Activated T-cell treated with anti-CD3 and anti-CD28 coated beads for 4 hours (primary cell): ENCODE data around the gene RPL13.

Source experiments
- DNase-seq: peaks from one replicate; pipeline ENCODE4 v3.0.0-alpha.2; 2020

Gene RPL13

DNA sequence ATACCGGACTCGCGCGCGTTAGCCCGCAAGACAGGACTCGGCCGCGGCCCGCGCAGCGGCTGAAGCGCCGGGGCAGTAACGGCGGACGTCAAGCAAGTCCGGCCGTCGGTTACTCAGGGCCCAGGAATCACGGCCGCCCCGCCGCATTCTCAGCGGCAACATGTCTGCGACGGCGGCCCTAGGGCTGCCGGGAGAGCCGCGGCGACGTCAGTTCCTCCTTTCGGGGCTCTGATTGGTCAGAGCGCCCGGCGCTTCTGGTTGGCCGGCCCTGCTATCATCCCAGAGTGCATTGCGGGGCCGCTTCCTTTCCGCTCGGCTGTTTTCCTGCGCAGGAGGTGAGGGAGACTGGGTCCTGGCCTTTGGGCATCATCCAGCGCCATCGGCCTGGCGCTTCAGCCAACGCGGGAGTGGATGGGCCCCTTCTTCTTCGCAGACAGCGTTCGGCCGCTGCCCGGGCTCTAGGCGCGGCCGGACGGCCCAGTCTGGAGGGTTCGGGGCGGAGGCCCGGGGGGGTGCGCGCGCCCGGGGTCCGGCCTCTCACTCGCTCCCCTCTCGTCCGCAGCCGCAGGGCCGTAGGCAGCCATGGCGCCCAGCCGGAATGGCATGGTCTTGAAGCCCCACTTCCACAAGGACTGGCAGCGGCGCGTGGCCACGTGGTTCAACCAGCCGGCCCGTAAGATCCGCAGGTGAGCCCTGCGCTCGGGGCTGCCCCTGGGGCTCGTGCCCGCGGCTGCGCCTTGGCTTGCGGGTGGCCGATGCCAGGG is at the start of gene RPL13:
RPL13 (plus strand) TSS at position 305 of the 764 bp plus-strand sequence; CDS start at position 583, 278 bp downstream.
- peak; percentile 88 for DNase-seq

DNA sequence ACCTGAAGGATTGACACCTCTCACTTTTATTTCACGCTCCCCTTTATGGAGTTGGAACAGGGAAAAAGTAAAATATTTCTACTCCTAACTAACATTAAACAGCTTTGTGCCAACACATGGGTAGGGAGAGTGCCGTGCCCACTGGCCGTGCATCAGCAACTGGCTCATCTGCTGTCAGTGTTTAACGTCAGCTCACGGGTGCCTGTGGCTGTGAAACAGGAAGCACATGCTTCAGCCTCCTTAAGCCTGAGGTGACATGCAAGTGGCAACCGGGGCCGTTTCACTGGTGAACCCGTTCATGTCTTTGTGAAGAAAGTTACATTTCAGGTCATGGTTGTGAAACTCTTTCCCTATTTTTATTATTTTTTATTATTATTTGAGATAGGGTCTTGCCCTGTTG is 49.1 kb upstream of the RPL13 start:
- DNase-seq: no peak

DNA sequence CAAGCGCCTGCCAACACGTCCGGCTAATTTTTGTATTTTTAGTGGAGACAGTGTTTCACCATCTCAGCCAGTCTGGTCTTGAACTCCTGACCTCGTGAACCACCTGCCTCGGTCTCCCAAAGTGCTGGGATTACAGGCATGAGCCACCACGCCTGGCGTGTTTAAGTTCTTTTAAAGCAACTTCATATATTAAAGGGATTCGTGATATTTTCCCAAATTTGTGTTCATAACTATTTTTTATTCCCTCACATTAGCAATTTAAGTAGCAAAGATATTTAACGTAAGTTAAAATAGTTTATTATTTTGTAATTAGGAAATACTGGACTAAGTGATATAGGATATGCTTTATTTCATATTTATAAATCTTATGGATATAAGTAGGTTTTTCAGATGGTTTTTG is 48.0 kb upstream of the RPL13 start:
- DNase-seq: no peak

DNA sequence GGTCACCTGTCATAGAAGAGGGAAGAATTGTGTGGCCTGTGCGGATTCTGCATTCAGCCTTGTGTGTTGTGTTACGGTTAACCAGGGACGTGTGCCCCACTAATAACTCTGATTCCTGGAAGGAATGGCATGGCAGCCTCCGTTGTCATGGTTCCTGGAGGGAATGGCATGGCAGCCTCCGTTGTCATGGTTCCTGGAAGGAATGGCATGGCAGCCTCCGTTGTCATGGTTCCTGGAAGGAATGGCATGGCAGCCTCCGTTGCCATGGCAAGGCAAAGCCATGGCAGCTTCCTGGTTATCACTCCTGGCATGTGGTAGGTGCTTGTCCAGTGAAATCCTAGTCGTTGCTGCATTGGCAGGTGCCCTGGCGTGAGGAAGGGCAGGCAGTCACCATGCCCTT is 43.4 kb upstream of the RPL13 start:
- no peak for DNase-seq

DNA sequence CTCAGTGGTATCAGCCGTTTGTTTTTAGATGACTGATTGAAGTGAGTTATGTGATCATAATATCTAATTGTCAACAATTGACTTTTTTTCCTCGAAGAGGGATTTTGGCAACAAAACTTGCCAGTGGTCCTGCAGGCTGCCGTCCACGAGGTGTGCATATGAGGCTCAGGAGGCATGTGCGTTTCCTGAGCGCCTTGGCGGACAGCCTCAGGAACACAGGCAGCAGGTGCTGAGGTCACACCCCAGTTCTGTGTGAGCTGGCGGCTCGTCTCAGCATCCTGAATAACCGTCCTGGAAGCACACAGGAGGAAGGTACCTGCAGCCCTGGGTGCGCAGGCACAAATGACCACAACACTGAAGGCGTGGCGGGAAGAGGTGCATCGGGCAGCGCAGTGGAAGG is 40.6 kb upstream of the RPL13 start:
- DNase-seq: no peak

DNA sequence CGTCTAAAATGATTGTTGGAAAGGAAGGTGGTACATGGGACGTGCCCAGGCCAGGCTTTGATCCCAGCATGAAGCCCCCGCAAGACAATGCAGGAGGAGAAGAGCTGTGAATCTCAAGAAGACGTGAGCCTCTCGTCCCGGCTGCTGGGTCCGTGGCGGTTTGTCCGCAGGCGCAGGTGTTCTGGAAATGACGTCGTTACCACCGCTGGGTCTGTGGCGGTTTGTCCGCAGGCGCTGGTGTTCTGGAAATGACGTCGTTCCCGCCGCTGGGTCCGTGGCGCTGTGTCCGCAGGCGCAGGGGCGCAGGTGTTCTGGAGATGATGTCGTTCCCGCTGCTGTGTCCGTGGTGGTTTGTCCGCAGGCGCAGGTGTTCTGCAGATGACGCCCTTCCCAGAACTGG is 38.2 kb upstream of the RPL13 start:
- no peak for DNase-seq

DNA sequence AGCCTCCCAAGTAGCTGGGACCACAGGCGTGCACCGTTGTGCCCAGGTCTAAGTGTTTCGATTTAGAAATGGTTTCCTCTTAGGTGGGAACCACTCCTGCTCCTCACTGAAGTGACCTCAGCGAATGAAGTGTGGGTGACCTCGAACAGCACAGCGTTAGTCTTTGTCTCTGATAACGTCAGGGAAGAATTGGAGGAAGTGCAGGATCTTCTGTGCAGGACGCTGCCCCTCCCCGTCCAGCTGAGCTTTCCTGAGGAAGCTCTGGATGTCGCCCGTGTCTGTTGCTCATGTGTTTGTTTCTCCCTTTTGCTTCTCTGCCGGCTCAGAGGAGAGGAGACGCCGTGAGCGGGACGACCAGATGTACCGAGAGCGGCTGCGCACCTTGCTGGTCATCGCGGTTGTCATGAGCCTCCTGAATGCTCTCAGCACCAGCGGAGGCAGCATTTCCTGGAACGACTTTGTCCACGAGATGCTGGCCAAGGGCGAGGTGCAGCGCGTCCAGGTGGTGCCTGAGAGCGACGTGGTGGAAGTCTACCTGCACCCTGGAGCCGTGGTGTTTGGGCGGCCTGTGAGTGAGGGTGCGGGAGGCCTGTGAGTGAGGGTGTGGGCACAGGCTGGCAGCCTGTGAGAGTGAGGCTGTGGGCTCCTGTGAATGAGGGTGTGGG is 36.7 kb upstream of the RPL13 start:
- DNase-seq: no peak

DNA sequence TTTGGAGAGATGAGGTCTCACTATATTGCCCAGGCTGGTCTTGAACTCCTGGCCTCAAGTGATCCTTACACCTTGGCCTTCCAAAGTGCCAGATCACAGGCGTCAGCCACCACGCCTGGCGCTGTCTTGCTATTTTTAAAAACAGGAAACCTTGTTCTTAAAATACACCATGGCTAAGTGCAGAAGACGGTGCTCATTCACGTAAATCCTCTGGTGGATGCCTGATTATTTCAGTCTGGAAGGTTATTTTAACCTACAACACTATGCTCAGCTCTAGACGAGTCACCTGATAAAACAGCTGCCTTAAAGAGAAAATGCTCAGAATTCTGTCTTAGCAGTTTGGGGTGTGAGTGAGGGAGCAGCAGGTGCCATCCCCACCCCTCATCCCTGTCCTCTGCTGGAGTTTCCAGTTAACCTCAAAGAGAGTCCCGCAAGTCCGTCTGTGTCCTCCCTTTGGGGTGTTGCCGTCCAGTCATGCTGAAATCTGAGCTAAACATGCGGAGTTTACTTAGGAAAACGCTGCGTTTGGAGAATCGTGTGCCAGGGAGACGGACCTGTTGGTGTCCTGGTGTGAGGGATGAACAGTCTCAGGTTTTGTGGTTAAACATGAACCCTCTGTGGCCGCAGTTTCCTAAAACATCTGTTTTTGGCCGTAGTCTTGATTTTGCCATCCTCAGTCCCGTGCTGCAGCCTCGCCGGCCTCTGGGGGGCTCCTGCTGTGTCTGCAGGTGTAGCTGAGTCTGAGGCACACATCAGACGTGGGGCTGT is 35.2 kb upstream of the RPL13 start:
- no peak for DNase-seq

DNA sequence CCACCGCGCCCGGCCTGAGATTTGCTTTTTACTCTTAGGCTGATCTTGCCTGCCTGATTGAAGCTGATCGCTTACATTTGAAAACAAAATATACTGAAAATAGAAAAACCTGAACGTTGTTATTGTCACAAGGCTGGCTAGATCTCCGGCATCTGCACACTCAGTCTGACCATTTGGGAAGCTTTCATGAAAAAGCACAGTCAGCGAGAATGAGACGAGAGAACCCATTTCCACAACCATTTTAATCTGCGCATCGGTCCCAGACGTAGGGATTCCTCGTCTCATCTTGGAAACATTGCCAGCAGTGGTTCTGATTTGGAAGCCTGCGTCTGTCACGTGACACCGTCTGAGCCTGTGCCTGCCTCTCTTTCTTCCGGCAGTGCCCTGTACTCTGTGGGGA is 31.4 kb upstream of the RPL13 start:
- no peak for DNase-seq

DNA sequence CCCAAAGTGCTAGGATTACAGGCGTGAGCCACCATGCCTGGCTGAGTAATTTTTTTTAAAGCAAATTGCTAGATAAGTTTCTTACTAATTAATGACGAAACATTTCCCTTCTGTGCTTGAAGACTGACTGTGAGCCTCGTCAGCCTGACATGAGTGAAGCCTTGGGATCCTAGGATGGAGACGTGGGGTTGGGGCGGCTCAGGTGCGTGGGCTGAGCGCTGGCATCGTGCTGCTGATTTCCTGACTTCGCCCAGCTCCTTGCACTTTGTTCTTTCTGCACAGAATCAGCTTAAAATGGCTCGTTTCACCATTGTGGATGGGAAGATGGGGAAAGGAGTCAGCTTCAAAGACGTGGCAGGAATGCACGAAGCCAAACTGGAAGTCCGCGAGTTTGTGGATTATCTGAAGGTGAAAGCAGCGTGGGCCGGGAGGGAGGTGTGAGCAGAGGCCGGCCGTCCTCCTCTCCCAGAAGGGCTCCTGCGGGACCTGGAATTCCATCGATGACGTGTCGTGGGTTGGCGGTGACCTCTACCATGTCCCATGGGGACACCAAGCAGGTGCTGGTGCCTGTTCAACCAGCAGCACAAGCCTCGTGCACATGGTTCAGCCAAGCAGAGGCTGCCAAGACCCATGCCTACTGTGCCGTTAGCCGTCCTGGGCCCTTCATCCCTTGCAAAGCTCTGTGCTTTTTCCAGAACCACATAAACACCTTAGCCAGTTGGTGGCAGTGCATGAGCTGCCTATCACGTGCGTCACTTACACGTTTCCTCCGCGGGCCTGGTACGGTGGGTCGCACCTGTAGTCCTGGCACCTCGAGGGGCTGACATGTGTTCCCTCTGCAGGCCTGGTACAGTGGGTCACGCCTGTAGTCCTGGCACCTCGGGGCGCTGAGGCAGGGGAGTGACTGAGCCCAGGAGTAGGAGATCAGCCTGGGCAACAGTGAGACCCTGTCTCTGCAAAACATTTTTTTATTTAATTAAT is 29.8 kb upstream of the RPL13 start:
- DNase-seq: no peak

DNA sequence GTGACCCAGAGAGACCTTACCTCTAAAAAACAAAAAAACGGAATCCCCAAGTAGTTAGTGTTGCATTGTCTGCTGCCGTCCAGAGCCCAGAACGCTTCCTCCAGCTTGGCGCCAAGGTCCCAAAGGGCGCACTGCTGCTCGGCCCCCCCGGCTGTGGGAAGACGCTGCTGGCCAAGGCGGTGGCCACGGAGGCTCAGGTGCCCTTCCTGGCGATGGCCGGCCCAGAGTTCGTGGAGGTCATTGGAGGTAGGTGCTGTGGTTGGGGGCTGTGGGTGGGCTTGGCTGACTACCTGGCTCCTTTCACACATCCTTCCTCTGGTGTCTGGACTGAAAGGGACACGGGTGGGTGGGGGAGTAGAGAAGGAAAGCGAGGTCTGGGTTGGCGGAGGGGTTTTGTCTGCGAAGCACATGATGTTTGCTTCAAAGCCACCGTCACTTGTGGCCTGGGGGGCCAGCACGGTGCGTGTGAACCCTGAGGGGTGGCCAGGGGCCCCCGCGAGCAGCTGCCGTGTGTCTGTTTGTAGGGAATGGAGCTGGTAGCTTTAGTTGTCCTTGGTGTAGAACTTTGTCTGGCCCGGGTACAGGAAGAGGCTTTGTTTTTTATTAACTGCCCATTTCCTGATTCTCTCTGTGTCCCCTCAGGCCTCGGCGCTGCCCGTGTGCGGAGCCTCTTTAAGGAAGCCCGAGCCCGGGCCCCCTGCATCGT is 28.5 kb upstream of the RPL13 start:
- no peak for DNase-seq

DNA sequence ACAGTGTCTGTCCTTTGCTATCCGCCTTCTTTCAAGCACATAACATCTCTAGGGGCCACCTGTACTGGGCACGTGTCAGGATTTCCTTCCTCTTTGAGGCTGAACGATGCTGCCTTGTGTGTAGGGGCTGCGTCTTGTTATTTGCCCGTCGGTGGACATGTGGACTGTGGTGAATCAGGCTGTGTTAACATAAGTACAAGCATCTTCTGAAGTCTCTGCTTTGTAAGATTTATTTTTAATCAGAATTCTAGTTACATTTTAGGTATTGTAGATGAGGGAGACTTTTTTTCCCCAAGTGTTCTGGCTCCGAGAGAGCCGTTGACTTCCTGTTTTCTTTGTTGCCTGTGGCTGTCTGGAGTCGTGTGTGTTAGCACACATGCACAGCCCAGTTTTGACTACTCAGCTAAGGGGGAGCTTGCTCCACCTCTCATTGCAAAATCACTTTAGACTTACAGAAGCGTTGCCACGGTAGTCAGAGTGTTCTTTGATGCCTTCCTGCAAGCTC is 26.2 kb upstream of the RPL13 start:
- no peak for DNase-seq

DNA sequence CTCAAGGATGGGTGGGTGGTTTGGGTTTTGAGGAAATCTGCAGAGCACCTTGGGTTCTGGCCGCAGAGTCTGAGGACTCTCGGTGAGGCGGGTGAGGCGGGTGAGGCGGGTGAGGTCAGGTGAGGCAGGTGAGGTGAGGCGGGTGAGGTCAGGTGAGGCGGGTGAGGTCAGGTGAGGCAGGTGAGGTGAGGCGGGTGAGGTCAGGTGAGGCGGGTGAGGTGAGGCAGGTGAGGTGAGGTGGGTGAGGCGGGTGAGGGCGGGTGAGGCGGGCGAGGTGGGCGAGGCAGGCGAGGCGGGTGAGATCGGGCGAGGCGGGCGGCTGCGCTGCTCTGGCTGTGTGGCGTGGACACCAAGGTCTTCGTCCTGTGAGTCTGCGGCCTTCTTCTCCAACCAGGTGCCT is 24.1 kb upstream of the RPL13 start:
- DNase-seq: no peak

DNA sequence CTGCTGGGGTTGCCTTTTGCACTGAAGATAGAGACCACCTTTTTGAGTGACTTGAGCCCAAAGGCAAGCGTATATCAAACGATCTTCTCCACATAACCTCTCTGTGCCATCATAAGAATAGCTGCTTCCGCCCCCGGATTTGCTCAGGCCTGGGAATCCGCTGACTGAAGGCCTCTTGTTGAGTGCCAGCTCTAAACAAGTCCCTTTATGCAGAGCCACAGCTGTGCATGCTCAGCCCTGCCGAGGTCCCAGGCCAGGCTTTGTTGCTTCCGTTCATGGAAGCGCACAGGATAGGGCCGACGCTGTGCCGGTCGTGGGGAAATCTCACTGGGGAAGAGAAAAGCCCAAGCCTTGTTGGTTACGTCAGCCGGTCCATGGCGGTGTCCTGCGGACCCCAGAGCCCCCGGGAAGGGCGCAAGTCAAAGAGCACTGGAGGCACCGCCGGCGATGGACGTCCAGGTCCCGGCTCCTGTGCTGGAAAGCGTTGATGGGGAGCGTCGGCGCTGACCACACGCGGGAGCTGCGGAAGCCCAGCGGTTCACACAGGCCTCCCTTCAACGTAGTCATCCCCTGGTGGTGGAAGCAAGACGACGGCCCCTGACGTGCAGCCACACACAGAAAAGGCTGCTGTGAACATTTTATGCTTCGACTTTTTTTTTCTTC is 23.5 kb upstream of the RPL13 start:
- no peak for DNase-seq

DNA sequence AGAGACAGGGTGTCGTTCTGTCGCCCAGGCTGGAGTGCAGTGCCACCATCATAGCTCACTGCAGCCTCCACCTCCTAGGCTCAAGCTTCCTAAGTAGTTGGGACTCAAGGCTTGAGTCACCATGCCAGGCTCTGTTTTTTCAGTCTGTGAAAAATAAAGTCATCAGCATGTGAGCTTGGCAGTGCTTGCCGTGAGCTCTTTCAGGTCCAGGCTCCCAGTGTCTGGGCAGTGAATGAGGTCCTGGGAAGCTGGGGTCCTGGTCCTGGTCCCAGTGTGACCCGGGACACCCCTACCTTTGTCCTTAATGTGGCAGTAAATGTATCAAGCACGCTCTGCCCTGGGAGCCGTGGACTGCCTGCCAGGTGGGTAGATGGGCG is 22.9 kb upstream of the RPL13 start:
- DNase-seq: no peak

DNA sequence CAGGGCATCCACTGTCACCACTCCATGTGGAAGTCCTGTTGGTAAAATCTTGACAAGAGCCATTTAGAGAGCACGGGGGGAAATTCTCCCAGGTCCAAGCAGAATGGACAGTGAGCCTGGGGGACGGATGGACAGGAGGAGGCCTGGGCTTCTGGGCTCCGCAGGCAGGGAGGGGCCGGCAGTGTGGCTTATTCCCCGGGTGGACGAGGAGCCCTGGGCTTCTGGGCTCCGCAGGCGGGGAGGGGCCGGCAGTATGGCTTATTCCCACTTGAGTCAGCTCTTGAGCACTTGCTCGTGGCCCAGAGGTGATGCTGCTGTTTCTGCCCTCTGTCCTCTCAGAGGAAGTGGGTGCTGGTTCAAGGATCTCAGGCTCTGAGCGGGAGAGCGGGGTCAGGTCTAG is 22.2 kb upstream of the RPL13 start:
- no peak for DNase-seq

DNA sequence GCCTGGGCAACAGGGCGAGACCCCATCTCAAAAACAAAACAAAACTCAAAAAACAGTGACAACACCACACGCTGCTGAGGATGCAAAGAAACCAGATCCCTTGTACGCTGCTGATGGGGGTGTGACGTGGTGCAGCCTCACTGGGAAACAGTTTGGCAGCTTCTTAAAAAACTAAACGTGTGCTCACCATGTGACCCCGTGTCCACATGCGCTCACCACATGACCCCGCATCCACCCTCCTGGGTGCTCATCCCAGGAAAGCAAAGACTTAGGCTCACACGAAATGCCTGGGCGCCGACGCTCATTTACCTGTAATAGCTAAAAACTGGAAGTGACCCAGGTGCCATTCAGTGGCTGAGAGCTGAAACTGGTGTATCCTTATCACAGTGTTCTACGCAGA is 19.9 kb upstream of the RPL13 start:
- DNase-seq: no peak

DNA sequence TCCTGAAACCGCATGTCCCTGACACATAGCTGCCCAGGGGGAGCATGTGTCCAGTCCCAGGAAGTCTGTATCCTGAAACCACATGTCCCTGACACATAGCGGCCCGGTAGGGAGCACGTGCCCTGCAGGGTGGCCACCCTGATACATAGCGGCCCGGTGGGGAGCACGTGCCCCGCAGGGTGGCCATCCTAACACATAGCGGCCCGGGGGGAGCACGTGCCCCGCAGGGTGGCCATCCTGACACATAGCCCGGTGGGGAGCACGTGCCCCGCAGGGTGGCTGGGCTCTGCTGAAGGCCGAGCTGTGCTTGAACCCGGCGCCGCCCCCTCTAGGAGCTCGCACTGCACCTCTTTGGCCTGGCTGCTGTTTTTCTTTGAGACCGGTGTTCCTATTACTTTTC is 18.7 kb upstream of the RPL13 start:
- DNase-seq: no peak

DNA sequence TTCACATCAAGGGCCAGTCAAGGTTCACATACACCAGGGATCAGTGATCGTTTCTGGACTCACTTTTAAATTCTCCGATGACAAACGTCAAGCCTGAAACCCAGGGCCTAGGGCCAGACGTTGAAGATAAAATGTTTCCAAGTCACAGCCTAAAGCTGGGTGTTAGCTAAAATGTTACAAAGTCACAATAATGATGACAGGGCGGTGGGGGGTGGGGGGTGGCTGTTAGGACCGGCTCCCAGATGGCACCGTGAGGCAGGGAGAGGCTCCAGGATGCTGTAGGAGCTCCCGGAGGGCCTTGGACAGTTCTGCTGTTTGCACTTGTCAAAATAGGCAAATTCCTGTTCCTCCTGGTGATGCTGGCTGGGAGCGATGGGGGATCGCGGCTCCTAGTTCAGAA is 16.4 kb upstream of the RPL13 start:
- no peak for DNase-seq

DNA sequence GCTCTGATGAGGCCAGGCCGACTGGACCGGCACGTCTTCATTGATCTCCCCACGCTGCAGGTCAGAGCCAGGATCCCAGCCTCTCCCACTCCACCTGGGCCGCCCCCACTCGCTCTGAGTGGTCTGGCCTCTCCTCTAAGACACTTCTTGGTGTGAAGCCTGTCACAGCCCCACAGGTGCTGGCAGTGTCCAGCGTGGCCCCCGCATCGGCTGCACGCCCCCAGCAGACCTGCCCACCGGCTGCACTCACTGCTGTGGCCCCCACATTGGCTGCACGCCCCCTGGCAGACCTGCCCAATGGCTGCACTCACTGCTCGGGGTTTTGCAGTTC is 15.8 kb upstream of the RPL13 start:
- DNase-seq: no peak

DNA sequence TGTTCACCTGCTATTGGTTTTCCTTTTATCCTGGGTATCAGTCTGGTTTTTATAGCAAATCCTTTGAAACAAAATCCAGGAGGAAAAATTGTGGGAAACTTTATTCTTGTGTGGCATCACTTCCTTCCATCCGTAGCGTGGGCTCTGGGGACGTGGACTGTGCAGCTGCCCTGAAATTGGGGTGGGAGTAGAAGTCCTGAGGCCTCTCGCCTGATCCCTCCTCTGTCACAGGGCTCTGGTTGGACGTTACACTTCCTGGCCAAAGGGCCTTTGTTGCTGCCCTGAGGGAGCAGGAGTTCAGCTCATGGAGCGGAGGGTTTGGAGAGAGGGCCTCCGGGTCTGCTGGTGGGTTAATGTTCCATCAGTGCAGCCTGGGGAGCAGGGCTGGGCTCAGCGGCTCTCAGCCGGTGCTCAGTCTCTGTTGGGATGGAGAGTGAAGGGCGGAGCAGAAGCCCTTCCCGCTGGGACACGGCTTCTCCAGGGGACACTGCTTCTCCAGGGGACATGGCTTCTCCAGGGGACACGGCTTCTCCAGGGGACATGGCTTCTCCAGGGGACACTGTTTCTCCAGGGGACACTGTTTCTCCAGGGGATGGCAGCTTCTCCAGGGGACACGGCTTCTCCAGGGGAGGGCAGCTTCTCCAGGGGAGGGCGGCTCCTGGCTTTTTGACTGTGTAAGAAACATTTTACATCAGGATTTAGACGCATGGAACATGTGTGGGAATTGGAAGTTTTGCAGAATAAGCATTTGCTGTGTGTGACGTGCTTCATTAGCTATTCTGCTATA is 15.2 kb upstream of the RPL13 start:
- DNase-seq: no peak
